HCT116 (cell line): ENCODE data around the gene MIEF2. TPM values are rescaled to one million over a fixed set of nuclear protein-coding genes. Genes with fewer than 3 reads are reported as not detected.

Experiments
- ATAC-seq: fragments of 200-7000 bp; cut with Tn5 transposase; 2 replicates; pipeline ENCODE4 v1.9.1; 2020; ENCODE audit warnings: mild to moderate bottlenecking, moderate library complexity
- BruUV-seq: library from RNA; stranded (reverse); fragments of 400-500 nt; replicated peaks from 2 replicates; lab custom pipeline; 2021; lab: Mats Ljungman, UMichigan
- CTCF ChIA-PET: fragments of 300-600 bp; sonication (Branson Sonifier 250); formaldehyde crosslinking; loops from one replicate; lab custom pipeline; 2021; ENCODE audit warnings: antibody characterized with exemption; lab: Charles Lee
- POLR2A ChIA-PET: fragments of 300-600, 350-600 bp; sonication (Branson Sonifier 250); formaldehyde crosslinking; loops from one replicate; lab custom pipeline; 2021; ENCODE audit warnings: antibody characterized with exemption; lab: Charles Lee
- RAD21 ChIA-PET, 2 experiments: fragments of 300-600 bp; sonication (Branson Sonifier 250); formaldehyde crosslinking; loops; one replicate each; lab custom pipeline; 2023; ENCODE audit warnings: low total read pairs in 2 of 2; ENCODE audit not compliant: uncharacterized antibody in 2 of 2, unreplicated experiment in 2 of 2, low non-redundant PET in 1 of 2; lab: Charles Lee
- DNase-seq: peaks from one replicate; pipeline ENCODE4 v3.0.0-alpha.2; 2010; ENCODE audit warnings: low read depth, low spot score
- H2AFZ ChIP-seq: fragments of 200-600 bp; shearing (Covaris generic), sonication (generic); 2 replicates; pipeline ENCODE4 v1.6.1; 2017; ENCODE audit warnings: low read depth, mixed run types, mixed read lengths, antibody characterized with exemption, low read length; ENCODE audit not compliant: poor library complexity, severe bottlenecking
- H3K27ac ChIP-seq: 2 replicates; pipeline ENCODE4 v1.5.1; 2012; ENCODE audit warnings: low read depth, low read length
- H3K27me3 ChIP-seq: fragments of 200-600 bp; sonication (generic); 2 replicates; pipeline ENCODE4 v1.6.1; 2016; ENCODE audit warnings: mixed run types, low read length, mixed read lengths; ENCODE audit not compliant: insufficient read depth
- H3K36me3 ChIP-seq, 2 experiments: fragments of 200-500 bp in 1 of 2; fragments of 200-600 bp in 1 of 2; sonication (Bioruptor generic) in 1 of 2; sonication (generic) in 1 of 2; 2 replicates each; pipeline versions ENCODE4 v1.5.1 to v1.6.1; 2014 to 2016; ENCODE audit warnings: low read length in 2 of 2, inconsistent platforms in 1 of 2, mixed read lengths in 1 of 2, mixed run types in 1 of 2; ENCODE audit not compliant: insufficient read depth in 2 of 2, control insufficient read depth in 1 of 2
- H3K4me1 ChIP-seq, 2 experiments: fragments of 200-600 bp in 1 of 2; sonication (generic) in 1 of 2; 2 replicates each; pipeline versions ENCODE4 v1.5.1 to v1.6.1; 2012 to 2017; ENCODE audit warnings: low read length in 2 of 2, inconsistent platforms in 1 of 2, mild to moderate bottlenecking in 1 of 2, mixed read lengths in 1 of 2, mixed run types in 1 of 2, moderate library complexity in 1 of 2; ENCODE audit not compliant: insufficient read depth in 2 of 2, control insufficient read depth in 1 of 2
- H3K4me2 ChIP-seq: fragments of 200-600 bp; sonication (generic); 2 replicates; pipeline ENCODE4 v1.6.1; 2017; ENCODE audit warnings: mixed run types, low read length, mixed read lengths
- H3K4me3 ChIP-seq, 2 experiments: fragments of 200-600 bp in 1 of 2; sonication (generic) in 1 of 2; replicated peaks in 1 of 2; 2 replicates each; pipeline ENCODE4 v1.5.1; 2011 to 2016; ENCODE audit warnings: low read length in 2 of 2, control low read depth in 1 of 2, low read depth in 1 of 2, mild to moderate bottlenecking in 1 of 2, mixed read lengths in 1 of 2, mixed run types in 1 of 2
- H3K79me2 ChIP-seq: fragments of 200-600 bp; sonication (generic); 2 replicates; pipeline ENCODE4 v1.6.1; 2017; ENCODE audit warnings: mild to moderate bottlenecking, mixed run types, low read length, moderate library complexity, mixed read lengths; ENCODE audit not compliant: insufficient read depth
- H3K9ac ChIP-seq: fragments of 200-600 bp; sonication (generic); 2 replicates; pipeline ENCODE4 v1.6.1; 2016; ENCODE audit warnings: low read length, mixed read lengths
- H3K9me2 ChIP-seq: fragments of 200-600 bp; sonication (generic), shearing (Covaris generic); 2 replicates; pipeline ENCODE4 v1.6.1; 2017; ENCODE audit warnings: mixed run types, mild to moderate bottlenecking, moderate library complexity; ENCODE audit not compliant: insufficient read depth
- H3K9me3 ChIP-seq, 2 experiments: fragments of 200-500 bp in 1 of 2; fragments of 200-600 bp in 1 of 2; sonication (Bioruptor generic) in 1 of 2; sonication (generic) in 1 of 2; 2 replicates each; pipeline ENCODE4 v1.6.1; 2014 to 2017; ENCODE audit warnings: low read length in 2 of 2, mixed read lengths in 2 of 2, inconsistent platforms in 1 of 2, low read depth in 1 of 2, mild to moderate bottlenecking in 1 of 2, mixed run types in 1 of 2, moderate library complexity in 1 of 2; ENCODE audit not compliant: control insufficient read depth in 1 of 2, insufficient read depth in 1 of 2
- H4K20me1 ChIP-seq: fragments of 200-600 bp; sonication (generic), shearing (Covaris generic); 2 replicates; pipeline ENCODE4 v1.6.1; 2017; ENCODE audit warnings: mixed run types, mild to moderate bottlenecking, moderate library complexity; ENCODE audit not compliant: insufficient read depth
- ATF3 ChIP-seq: IDR thresholded peaks from 2 replicates; pipeline ENCODE4 v1.6.1; 2012
- CEBPB ChIP-seq: IDR thresholded peaks from 2 replicates; pipeline ENCODE4 v1.6.1; 2012; ENCODE audit warnings: low read depth
- CTCF ChIP-seq, 3 experiments: fragments of 200-600 bp in 1 of 3; sonication (generic) in 1 of 3; IDR thresholded peaks in 2 of 3; conservative IDR thresholded peaks in 1 of 3; 2 replicates each; pipeline ENCODE4 v1.5.1; 2012 to 2017; ENCODE audit warnings: low read depth in 2 of 3, low read length in 2 of 3, antibody characterized with exemption in 1 of 3, borderline replicate concordance in 1 of 3, control low read depth in 1 of 3, mild to moderate bottlenecking in 1 of 3, mixed read lengths in 1 of 3, mixed run types in 1 of 3, moderate library complexity in 1 of 3; ENCODE audit not compliant: insufficient read depth in 1 of 3
- EGR1 ChIP-seq: IDR thresholded peaks from 2 replicates; pipeline ENCODE4 v1.6.1; 2012; ENCODE audit warnings: low read depth
- EZH2 ChIP-seq: fragments of 200-600 bp; sonication (generic); IDR thresholded peaks from 2 replicates; pipeline ENCODE4 v1.6.1; 2017; ENCODE audit warnings: antibody characterized with exemption, mixed run types
- FOSL1 ChIP-seq: IDR thresholded peaks from 2 replicates; pipeline ENCODE4 v1.6.1; 2012; ENCODE audit warnings: low read depth
- POLR2A ChIP-seq: IDR thresholded peaks from 2 replicates; pipeline ENCODE4 v1.7.0; 2011; ENCODE audit warnings: borderline replicate concordance; ENCODE audit not compliant: insufficient read depth, insufficient read length; ENCODE audit errors: extremely low read depth
- RAD21 ChIP-seq: IDR thresholded peaks from 2 replicates; pipeline ENCODE4 v1.6.1; 2012; ENCODE audit warnings: low read depth, mild to moderate bottlenecking
- SIN3A ChIP-seq: IDR thresholded peaks from 2 replicates; pipeline ENCODE4 v1.6.1; 2012; ENCODE audit warnings: low read depth
- SRF ChIP-seq: IDR thresholded peaks from 2 replicates; pipeline ENCODE4 v1.6.1; 2012; ENCODE audit warnings: low read depth
- TCF7L2 ChIP-seq: IDR thresholded peaks from 2 replicates; pipeline ENCODE4 v1.7.0; 2011; ENCODE audit warnings: borderline replicate concordance, inconsistent platforms; ENCODE audit not compliant: insufficient read depth, insufficient read length; ENCODE audit errors: extremely low read depth
- YY1 ChIP-seq: IDR thresholded peaks from 2 replicates; pipeline ENCODE4 v1.6.1; 2011; ENCODE audit warnings: low read length, low read depth, moderate library complexity, mild to moderate bottlenecking; ENCODE audit not compliant: insufficient replicate concordance; ENCODE audit errors: extremely low read depth
- ZNF274 ChIP-seq: fragments of 200-500 bp; sonication (Bioruptor generic); IDR thresholded peaks from 2 replicates; pipeline ENCODE4 v1.6.1; 2014; ENCODE audit warnings: mild to moderate bottlenecking, low read depth, low read length, inconsistent platforms
- intact Hi-C: fragments of 100-400 bp; cut with micrococcal nuclease; formaldehyde crosslinking; loops from 2 replicates; pipeline ENCODE4 v1.10.0; 2022
- total RNA-seq: library from RNA; stranded (reverse); gene quantifications from one replicate; pipeline ENCODE4 v1.2.1, GENCODE V29; 2021; ENCODE audit not compliant: unreplicated experiment
- TF ChIP-seq, protein P1 (sequence below): IDR thresholded peaks from 2 replicates; pipeline ENCODE4 v1.6.1; 2012; ENCODE audit warnings: low read depth

The MIEF2 gene
- total RNA-seq, 1 experiment from 2014 or later = 9.3 TPM

DNA sequence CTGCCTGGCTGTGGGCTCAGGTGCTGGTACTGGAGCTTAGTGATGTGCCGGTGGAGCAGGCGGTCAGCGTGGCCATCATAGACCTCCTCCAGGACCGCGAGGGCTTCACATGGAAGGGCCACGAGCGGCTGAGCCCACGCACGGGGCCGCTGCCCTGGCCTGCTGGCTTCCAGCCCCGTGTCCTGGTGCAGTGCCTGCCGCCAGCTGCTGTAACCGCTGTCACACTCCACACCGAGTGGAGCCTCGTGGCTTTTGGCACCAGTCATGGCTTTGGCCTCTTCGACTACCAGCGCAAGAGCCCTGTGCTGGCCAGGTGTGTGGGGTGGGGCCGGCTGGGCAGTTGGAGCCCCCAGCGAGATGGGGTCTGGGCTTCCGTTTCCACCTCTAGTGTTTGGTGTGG lies 23.0 kb upstream of the MIEF2 start:
- TF ChIP-seq, protein P1, sequence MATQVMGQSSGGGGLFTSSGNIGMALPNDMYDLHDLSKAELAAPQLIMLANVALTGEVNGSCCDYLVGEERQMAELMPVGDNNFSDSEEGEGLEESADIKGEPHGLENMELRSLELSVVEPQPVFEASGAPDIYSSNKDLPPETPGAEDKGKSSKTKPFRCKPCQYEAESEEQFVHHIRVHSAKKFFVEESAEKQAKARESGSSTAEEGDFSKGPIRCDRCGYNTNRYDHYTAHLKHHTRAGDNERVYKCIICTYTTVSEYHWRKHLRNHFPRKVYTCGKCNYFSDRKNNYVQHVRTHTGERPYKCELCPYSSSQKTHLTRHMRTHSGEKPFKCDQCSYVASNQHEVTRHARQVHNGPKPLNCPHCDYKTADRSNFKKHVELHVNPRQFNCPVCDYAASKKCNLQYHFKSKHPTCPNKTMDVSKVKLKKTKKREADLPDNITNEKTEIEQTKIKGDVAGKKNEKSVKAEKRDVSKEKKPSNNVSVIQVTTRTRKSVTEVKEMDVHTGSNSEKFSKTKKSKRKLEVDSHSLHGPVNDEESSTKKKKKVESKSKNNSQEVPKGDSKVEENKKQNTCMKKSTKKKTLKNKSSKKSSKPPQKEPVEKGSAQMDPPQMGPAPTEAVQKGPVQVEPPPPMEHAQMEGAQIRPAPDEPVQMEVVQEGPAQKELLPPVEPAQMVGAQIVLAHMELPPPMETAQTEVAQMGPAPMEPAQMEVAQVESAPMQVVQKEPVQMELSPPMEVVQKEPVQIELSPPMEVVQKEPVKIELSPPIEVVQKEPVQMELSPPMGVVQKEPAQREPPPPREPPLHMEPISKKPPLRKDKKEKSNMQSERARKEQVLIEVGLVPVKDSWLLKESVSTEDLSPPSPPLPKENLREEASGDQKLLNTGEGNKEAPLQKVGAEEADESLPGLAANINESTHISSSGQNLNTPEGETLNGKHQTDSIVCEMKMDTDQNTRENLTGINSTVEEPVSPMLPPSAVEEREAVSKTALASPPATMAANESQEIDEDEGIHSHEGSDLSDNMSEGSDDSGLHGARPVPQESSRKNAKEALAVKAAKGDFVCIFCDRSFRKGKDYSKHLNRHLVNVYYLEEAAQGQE = no peak
- TF ChIP-seq CTCF (IDR thresholded peaks at IDR 0.05 in 2 of 3, conservative IDR thresholded peaks at IDR 0.05 in 1 of 3; ENCODE audit: borderline replicate concordance in 1 of 3, insufficient read depth in 1 of 3, low read depth in 2 of 3, low read length in 2 of 3) (no peak), YY1 (no peak), CEBPB (no peak), SRF (no peak), FOSL1 (no peak), RAD21 (no peak), POLR2A (no peak), SIN3A (no peak), ZNF274 (no peak), EZH2 (no peak), TCF7L2 (no peak), EGR1 (no peak), ATF3 (no peak)
- Histone ChIP-seq H3K79me2 (no peaks in the 10 kb centered on the region), H3K9me3 (no peaks in the 10 kb centered on the region), H3K4me2 (no peak overlapping the region), H2AFZ (no peak overlapping the region), H3K4me1 (peaks cover 0 to 13% of the 10 kb centered on the region in 2 experiments; a peak in 2 of 4 replicates), H3K36me3 (no peaks in the 10 kb centered on the region; a peak in 1 of 4 replicates), H3K4me3 (no peak overlapping the region), H3K9me2 (no peaks in the 10 kb centered on the region), H3K27ac (no peak overlapping the region), H3K9ac (no peak overlapping the region), H3K27me3 (no peaks in the 10 kb centered on the region), H4K20me1 (no peaks in the 10 kb centered on the region)
- POLR2A ChIA-PET = no interaction called here
- no peak for ATAC-seq
- DNase-seq = no peak
- RAD21 ChIA-PET = no interaction called here
- CTCF ChIA-PET = no interaction called here
- no TSS peak for BruUV-seq
- intact Hi-C loops = no loop called here
